Stimulated activated CD4-positive, alpha-beta T cell treated with anti-CD3 and anti-CD28 coated beads, TNF-alpha, amount 100 ng/mL, for 4 hours (primary cell): ENCODE data around the gene RHOXF1.
"Not testable (repeated sequence)": the region's sequence is repeated elsewhere in the genome, so short reads cannot be mapped to it uniquely, and the experiment has no call there.

ENCODE experiments used
- DNase-seq, 3 experiments: peaks; one replicate each; pipeline ENCODE4 v3.0.0-alpha.2; 2020; ENCODE audit warnings: low read depth in 3 of 3

RHOXF1 gene

DNA sequence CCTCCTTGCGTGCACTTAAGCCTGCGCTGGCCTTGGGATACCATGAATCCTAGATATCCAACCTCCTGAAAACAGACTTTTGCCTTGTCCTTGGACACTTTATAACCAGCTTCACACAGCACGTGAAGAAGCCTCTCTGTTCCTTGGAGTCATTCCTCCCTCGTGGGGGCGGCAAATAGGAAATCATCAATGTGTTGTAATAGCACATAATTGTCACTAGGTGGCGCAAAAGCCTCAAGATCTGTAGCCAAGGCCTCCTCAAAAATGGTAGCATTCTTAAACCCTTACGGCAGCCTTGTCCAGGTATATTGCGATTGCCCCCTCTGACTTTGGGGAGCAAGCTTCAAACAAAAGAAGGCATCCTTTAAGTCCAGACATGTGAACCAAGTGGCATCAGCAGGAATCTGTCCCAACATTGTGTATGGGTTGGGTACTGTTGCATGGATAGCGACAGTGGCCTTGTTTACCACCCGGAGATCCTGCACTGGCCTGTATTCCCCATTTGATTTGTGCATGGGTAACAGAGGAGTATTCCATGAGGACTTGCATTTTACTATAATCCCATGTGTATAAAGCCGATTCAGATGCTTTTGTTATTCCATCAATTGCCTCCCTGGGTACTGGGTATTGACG lies 30.0 kb downstream of the RHOXF1 start:
- DNase-seq, result not testable (repeated sequence)

DNA sequence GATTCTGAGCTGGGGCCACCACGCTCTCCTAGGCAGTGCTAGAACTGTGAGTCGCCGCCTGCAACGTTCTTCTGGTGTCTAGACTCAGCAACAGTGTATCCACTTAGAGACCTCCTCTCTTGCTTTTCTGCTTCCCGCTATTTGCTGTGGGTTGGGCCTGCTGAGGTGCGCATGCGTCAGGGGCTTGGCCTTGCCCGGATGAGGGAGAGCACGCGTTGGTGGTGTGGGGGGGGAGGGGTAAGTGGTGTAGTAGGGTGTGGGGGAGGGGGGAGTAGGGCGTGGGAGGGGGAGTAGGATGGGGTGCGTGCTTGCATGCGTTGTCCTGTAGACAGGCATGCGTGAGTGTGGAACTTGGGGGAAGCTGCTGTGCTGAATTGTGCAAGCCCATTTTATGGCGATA lies 38.1 kb downstream of the RHOXF1 start, which contains the start of gene RHOXF2B:
TSS of gene RHOXF2B (minus strand) at position 101 of the 400 bp plus-strand sequence. CDS start 138 bp downstream, outside the sequence.
- not testable (repeated sequence) for DNase-seq

DNA sequence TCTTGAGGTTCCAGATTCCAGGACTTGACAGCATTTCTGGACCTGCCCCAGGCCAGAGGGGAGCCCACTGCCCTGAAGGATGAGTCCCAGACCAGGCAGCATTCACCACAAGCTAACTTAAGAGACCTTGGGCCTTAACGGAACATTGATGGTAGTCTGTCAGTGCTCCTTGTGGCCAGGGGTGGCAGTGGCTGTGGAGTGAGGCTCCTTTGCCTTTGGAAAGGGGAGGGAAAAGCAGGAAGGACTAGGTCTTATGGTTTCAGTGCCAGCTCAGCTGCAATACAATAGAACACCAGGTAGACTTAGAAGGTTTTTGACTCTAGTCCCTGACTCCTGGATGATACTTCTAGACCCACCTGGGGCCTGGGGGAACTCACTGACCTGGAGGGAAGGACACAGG lies 49.5 kb downstream of the RHOXF1 start:
- DNase-seq, result not testable (repeated sequence)
